Measurements from ENCODE around the gene ZDHHC20. TPM values are rescaled to one million over a fixed set of nuclear protein-coding genes. Genes with fewer than 3 reads are reported as not detected.
A peak's percentile ranks its signal among the peaks of the same experiment; 100 is the strongest.

The ZDHHC20 gene
- total and polyA plus RNA-seq, 10 of the 15 experiments (the other 5 are each of a cell fraction or from before 2014, with no cell fraction given), result 8.6 to 57.8 (median 41.7) TPM

DNA sequence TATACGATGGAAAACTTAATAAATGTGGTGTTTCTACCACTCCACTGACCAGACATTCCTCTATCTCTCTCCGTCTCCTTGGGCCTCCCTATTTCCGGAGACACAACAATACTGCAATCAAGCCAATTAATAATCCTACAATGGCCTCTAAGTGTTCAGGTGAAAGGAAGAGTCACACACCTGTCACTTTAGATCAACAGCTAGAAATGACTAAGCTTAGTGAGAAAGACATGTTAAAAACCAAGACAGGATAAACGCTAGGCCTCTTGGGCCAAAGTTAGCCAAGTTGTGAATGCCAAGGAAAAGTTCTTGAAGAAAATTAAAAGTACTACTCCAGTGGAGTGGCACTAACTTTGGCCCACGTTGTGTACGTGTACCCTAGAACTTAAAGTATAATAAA, 22.5 kb downstream of the ZDHHC20 start:
- in situ Hi-C loops (cut with MboI) (no loop called here), intact Hi-C loops (cut with micrococcal nuclease; ENCODE audit: unreplicated experiment) (no loop called here)
- ChIA-PET SMC1A (ENCODE audit: uncharacterized antibody, unreplicated experiment) (interaction anchor here (1.4 to 1.6 kb wide), 2 partner anchors 11 to 21 kb away, joined by 3 read pairs; no protein-coding TSS in a partner anchor), CTCF (interaction anchor here (0.8 to 1.1 kb wide), 2 partner anchors 54 to 140 kb away, joined by 3 to 5 read pairs; no protein-coding TSS in a partner anchor), RAD21 (ENCODE audit: unreplicated experiment) (interaction anchor here (1.0 to 1.8 kb wide), 2 partner anchors 20 to 23 kb away, joined by 3 to 5 read pairs; partner anchors contain the start of gene ZDHHC20), POLR2A (no interaction called here)
- no TSS peak for BruUV-seq (replicated peaks)
- peaks cover 23% of the 10 kb centered on the region for H3K9me3 ChIP-seq (replicated peaks; ENCODE audit: control insufficient read depth, insufficient read depth, low read length)
- H3K4me2 ChIP-seq (ENCODE audit: control insufficient read depth, insufficient read depth), result peak overlapping the region; percentile 17
- DNase-seq (ENCODE audit: low read depth, low spot score) (no peak), FAIRE-seq (no peak), ATAC-seq (peak; percentile 56)
- H3K36me3 ChIP-seq (ENCODE audit: control insufficient read depth in 2 of 2, insufficient read depth in 2 of 2, low read length in 1 of 2), result no peaks in the 10 kb centered on the region
- WGBS (ENCODE audit: insufficient coverage, insufficient replicate concordance, low lambda C conversion rate, missing lambda C conversion rate), result 3% methylated on average over 6 of the region's 6 CpGs
- H3K27me3 ChIP-seq (replicated peaks in 1 of 2; ENCODE audit: control insufficient read depth in 2 of 2, insufficient read depth in 2 of 2, low read length in 1 of 2), result no peaks in the 10 kb centered on the region
- TF ChIP-seq, protein P1, sequence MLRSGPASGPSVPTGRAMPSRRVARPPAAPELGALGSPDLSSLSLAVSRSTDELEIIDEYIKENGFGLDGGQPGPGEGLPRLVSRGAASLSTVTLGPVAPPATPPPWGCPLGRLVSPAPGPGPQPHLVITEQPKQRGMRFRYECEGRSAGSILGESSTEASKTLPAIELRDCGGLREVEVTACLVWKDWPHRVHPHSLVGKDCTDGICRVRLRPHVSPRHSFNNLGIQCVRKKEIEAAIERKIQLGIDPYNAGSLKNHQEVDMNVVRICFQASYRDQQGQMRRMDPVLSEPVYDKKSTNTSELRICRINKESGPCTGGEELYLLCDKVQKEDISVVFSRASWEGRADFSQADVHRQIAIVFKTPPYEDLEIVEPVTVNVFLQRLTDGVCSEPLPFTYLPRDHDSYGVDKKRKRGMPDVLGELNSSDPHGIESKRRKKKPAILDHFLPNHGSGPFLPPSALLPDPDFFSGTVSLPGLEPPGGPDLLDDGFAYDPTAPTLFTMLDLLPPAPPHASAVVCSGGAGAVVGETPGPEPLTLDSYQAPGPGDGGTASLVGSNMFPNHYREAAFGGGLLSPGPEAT (IDR thresholded peaks at IDR 0.05; ENCODE audit: low read depth), result no peak
- no peak for TF ChIP-seq POLR2AphosphoS2 (IDR thresholded peaks at IDR 0.05; ENCODE audit: low read depth, low read length)
- peak; percentile 60 for TF ChIP-seq JUNB (IDR thresholded peaks at IDR 0.05)
- TF ChIP-seq, protein P2, sequence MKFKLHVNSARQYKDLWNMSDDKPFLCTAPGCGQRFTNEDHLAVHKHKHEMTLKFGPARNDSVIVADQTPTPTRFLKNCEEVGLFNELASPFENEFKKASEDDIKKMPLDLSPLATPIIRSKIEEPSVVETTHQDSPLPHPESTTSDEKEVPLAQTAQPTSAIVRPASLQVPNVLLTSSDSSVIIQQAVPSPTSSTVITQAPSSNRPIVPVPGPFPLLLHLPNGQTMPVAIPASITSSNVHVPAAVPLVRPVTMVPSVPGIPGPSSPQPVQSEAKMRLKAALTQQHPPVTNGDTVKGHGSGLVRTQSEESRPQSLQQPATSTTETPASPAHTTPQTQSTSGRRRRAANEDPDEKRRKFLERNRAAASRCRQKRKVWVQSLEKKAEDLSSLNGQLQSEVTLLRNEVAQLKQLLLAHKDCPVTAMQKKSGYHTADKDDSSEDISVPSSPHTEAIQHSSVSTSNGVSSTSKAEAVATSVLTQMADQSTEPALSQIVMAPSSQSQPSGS (IDR thresholded peaks at IDR 0.05; ENCODE audit: low read length), result peak; percentile 39; the same call in 1 of the 2 replicates
- no peak for TF ChIP-seq MTA2 (IDR thresholded peaks at IDR 0.05; ENCODE audit: low read depth)
- no peak overlapping the region for H3K9ac ChIP-seq (ENCODE audit: control insufficient read depth, insufficient read depth, low read length)
- peaks cover 18% of the 10 kb centered on the region for H3K4me1 ChIP-seq (ENCODE audit: control insufficient read depth, insufficient read depth, low read length)
- peaks cover 38% of the 10 kb centered on the region for H3K79me2 ChIP-seq (ENCODE audit: control insufficient read depth, insufficient read depth, low read length)
- peak overlapping the region; percentile 50 for H3K27ac ChIP-seq (ENCODE audit: control insufficient read depth, insufficient read depth)
- no peak overlapping the region for H2AFZ ChIP-seq (ENCODE audit: control insufficient read depth, low read depth, low read length)
- H3K4me3 ChIP-seq, result peak overlapping the region; percentile 46; the same call in 1 of the 2 replicates
- H4K20me1 ChIP-seq (ENCODE audit: control insufficient read depth, insufficient read depth), result no peaks in the 10 kb centered on the region
